Measurements from ENCODE around the gene CLK4. TPM values are rescaled to one million over a fixed set of nuclear protein-coding genes. Genes with fewer than 3 reads are reported as not detected.

Gene CLK4
- total RNA-seq, 4 donors from 2014 or later, result 33.5 to 59.0 (median 41.5) TPM

DNA sequence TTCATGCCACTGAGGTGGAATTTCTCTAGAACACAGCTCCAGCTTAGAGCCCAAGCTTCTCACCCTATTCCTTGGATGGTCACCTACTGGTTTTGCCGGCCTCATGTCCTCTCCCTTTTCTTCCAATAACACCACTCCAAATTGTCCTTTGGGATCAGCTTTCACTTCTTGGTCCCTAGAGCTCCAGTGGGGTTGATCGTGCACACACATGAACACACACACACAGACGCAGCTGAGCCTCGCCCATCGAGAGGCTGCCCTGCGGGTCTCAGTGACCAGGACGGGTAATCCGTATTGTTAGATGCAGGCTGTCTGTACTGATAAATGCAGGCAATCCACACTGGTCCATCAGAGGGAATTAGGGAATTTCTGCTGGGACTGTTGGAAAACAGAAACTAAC, 43.6 kb downstream of the CLK4 start:
- no peaks in the 10 kb centered on the region for H3K4me1 ChIP-seq
- TF ChIP-seq, protein P1, sequence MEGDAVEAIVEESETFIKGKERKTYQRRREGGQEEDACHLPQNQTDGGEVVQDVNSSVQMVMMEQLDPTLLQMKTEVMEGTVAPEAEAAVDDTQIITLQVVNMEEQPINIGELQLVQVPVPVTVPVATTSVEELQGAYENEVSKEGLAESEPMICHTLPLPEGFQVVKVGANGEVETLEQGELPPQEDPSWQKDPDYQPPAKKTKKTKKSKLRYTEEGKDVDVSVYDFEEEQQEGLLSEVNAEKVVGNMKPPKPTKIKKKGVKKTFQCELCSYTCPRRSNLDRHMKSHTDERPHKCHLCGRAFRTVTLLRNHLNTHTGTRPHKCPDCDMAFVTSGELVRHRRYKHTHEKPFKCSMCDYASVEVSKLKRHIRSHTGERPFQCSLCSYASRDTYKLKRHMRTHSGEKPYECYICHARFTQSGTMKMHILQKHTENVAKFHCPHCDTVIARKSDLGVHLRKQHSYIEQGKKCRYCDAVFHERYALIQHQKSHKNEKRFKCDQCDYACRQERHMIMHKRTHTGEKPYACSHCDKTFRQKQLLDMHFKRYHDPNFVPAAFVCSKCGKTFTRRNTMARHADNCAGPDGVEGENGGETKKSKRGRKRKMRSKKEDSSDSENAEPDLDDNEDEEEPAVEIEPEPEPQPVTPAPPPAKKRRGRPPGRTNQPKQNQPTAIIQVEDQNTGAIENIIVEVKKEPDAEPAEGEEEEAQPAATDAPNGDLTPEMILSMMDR (IDR thresholded peaks at IDR 0.05), result no peak
- no peak for TF ChIP-seq POLR2A (IDR thresholded peaks at IDR 0.05)

DNA sequence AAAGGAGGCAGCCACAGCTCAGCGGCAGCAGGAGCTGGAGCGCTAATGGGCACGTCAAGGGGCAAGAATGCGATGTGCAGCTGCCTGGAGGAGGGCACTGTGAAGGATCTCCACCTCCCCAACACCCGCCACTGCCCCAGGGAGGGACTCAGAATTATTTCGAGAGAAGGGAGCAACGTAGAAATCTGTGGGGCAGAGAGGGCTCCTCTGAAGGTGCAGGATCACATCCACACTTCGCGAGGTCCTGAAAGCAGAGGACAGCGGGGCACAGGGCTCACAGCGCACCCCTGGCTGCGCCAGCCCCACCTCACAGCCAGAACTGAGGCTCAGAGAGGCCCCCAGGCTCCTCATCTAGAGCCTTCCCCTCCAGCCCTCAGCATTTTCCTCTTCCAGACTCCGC, 44.6 kb downstream of the CLK4 start:
- H3K27me3 ChIP-seq, result no peaks in the 10 kb centered on the region
- no peaks in the 10 kb centered on the region for H3K9me3 ChIP-seq
- no peaks in the 10 kb centered on the region for H3K4me1 ChIP-seq
- H3K36me3 ChIP-seq, result no peaks in the 10 kb centered on the region
- H3K4me3 ChIP-seq, result no peak overlapping the region
- TF ChIP-seq POLR2A (IDR thresholded peaks at IDR 0.05), result no peak
- TF ChIP-seq, protein P1 (IDR thresholded peaks at IDR 0.05), result no peak
- no peak overlapping the region for H3K27ac ChIP-seq
- DNase-seq, result no peak

More for the DNA sequence above, 43.6 kb downstream of the CLK4 start:
- DNase-seq, result no peak
- Histone ChIP-seq H3K4me3 (no peak overlapping the region), H3K27me3 (no peaks in the 10 kb centered on the region), H3K9me3 (no peaks in the 10 kb centered on the region), H3K27ac (no peak overlapping the region), H3K36me3 (no peaks in the 10 kb centered on the region)

DNA sequence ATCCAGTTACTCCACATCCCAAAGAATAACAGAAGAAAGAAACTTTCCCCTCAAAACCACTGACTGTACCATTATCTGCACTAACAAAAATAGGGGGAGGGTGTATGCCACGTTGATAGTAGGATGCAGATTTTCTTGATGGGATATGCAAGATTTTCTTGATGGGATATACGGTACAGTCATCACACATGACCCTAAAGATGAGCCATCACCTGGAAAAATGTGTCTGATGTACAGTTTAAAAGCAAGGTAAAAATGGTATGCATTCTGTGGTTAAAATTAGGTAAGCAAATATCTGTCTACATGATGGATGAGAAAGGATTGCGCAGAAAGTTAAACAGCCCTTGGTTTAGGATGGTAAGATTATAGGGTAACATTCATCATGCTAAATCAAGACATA, 45.2 kb downstream of the CLK4 start:
- TF ChIP-seq, protein P1 (IDR thresholded peaks at IDR 0.05), result no peak
- Histone ChIP-seq H3K27me3 (peaks cover 0 to 5% of the 10 kb centered on the region in 2 donors), H3K36me3 (no peaks in the 10 kb centered on the region), H3K9me3 (no peaks in the 10 kb centered on the region), H3K4me3 (no peak overlapping the region), H3K4me1 (no peaks in the 10 kb centered on the region), H3K27ac (no peak overlapping the region)
- DNase-seq, result no peak

DNA sequence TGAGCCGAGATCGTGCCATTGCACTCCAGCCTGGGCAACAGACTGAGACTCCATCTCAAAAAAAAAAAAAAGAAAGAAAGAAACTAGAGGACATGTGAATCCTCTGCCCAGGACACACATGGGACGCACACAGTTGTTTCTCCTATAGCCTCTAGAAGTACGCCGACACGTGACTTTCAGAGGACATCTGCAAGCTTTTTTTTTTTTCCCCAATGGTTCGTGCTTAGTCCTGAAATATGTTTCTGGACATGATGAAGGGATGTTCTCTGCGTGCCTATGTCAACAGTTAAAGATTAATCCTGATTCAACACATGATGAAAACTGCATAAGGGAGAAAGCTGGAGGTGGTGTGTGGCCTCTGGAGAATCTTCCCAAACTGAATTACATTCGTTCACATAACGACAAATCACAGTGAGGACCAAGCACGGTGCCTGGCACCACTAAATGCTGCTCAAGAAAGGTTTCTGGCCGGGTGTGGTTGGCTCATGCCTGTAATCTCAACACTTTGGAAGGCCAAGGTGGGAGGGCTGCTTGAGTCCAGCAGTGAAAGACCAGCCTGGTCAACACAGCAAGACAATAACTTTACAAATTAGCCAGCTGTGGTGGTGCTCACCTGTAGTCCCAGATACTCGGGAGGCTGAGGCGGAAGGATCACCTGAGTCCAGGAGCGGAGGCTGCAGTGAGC, 46.4 kb downstream of the CLK4 start:
- Histone ChIP-seq H3K4me1 (no peaks in the 10 kb centered on the region), H3K36me3 (no peaks in the 10 kb centered on the region), H3K4me3 (no peak overlapping the region), H3K27ac (no peak overlapping the region), H3K27me3 (peaks cover 0 to 5% of the 10 kb centered on the region in 2 donors), H3K9me3 (no peaks in the 10 kb centered on the region)
- DNase-seq, result no peak
- TF ChIP-seq, protein P1 (IDR thresholded peaks at IDR 0.05), result no peak
- no peak for TF ChIP-seq POLR2A (IDR thresholded peaks at IDR 0.05)

DNA sequence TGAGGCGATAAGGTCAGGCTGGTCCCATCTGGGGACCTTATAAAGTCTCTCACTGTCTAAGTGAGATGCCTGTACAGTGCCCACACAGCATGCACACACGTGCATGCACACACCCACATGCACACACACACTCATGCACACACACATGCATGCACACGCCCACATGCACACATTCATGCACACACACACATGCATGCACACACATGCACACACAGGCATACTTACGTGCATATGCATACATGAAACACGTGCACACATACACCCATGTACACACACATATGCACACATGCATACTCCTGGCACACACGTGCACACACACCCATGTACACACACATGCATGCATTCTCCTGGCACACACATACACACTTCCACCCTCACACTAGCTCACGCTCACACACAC, 48.9 kb downstream of the CLK4 start:
- TF ChIP-seq, protein P1 (IDR thresholded peaks at IDR 0.05), result no peak
- TF ChIP-seq POLR2A (IDR thresholded peaks at IDR 0.05), result no peak
- Histone ChIP-seq H3K27ac (no peak overlapping the region), H3K4me1 (no peaks in the 10 kb centered on the region), H3K27me3 (peaks cover 0 to 5% of the 10 kb centered on the region in 2 donors), H3K4me3 (no peak overlapping the region), H3K36me3 (no peaks in the 10 kb centered on the region), H3K9me3 (no peaks in the 10 kb centered on the region)
- DNase-seq, result no peak
